ENCODE results near the gene SOX6.

DNA sequence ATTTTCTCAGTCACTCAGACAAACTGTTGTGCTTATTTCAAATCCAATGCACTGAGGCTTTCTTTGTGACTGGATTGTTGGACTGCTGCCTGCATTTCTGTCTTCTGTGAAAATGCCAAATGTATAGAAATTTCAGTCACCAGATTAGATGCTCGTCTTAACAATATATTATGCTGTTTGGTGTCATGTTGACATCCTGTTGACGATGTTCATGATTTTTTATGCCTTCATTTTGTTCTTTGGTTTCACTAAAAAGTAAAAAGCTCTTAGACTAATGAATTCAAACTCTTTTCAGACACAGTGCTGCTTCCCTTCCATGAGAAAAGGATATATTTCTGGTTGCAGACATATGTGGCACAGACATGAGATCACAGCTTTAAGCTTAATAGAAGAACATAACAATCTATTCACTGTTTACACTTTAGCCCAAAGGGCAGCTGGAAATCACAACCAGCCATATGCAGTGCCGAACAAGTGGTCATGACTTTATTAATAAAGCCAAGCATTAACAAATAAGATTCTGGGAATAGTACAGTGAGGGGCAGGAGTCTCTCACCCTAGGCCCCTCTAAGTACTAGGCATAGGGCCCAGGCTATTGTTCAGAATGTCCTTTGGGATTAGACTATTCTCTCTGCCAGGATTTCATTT, 9.4 kb upstream of the SOX6 start:
- TF ChIP-seq POLR2A (IDR thresholded peaks at IDR 0.05) (no peak), POLR2AphosphoS5 (IDR thresholded peaks at IDR 0.05; ENCODE audit: insufficient read depth in 1 of 2, low read depth in 1 of 2) (no peak)
- TF ChIP-seq, protein P1, sequence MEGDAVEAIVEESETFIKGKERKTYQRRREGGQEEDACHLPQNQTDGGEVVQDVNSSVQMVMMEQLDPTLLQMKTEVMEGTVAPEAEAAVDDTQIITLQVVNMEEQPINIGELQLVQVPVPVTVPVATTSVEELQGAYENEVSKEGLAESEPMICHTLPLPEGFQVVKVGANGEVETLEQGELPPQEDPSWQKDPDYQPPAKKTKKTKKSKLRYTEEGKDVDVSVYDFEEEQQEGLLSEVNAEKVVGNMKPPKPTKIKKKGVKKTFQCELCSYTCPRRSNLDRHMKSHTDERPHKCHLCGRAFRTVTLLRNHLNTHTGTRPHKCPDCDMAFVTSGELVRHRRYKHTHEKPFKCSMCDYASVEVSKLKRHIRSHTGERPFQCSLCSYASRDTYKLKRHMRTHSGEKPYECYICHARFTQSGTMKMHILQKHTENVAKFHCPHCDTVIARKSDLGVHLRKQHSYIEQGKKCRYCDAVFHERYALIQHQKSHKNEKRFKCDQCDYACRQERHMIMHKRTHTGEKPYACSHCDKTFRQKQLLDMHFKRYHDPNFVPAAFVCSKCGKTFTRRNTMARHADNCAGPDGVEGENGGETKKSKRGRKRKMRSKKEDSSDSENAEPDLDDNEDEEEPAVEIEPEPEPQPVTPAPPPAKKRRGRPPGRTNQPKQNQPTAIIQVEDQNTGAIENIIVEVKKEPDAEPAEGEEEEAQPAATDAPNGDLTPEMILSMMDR (IDR thresholded peaks at IDR 0.05), result no peak

Data from vagina (tissue), 2 donors.